Smooth muscle cell (in vitro differentiated cells): ENCODE measurements around the gene WDR33. TPM values are rescaled to one million over a fixed set of nuclear protein-coding genes. Genes with fewer than 3 reads are reported as not detected.

Experiments
- DNase-seq: peaks from one replicate; lab custom pipeline; 2025; ENCODE audit not compliant: unreplicated experiment; lab: John Stamatoyannopoulos, UW
- H2AFZ ChIP-seq: fragments of 200-600 bp; sonication (generic); 2 replicates; pipeline ENCODE4 v1.6.0; 2016; ENCODE audit warnings: antibody characterized with exemption, low read depth, mild to moderate bottlenecking
- H3F3A ChIP-seq: fragments of 200-600 bp; sonication (generic); 2 replicates; pipeline ENCODE4 v1.6.0; 2017; ENCODE audit warnings: antibody characterized with exemption, low read depth
- H3K27ac ChIP-seq: fragments of 200-600 bp; sonication (generic); 2 replicates; pipeline ENCODE4 v1.5.1; 2016; ENCODE audit warnings: low read depth, mild to moderate bottlenecking
- H3K27me3 ChIP-seq: fragments of 200-600 bp; sonication (generic); 2 replicates; pipeline ENCODE4 v1.6.1; 2016; ENCODE audit warnings: low read depth, mild to moderate bottlenecking
- H3K36me3 ChIP-seq: fragments of 200-600 bp; sonication (generic); 2 replicates; pipeline ENCODE4 v1.5.1; 2016; ENCODE audit warnings: low read depth
- H3K4me1 ChIP-seq: fragments of 200-600 bp; sonication (generic); 2 replicates; pipeline ENCODE4 v1.5.1; 2016; ENCODE audit warnings: low read depth
- H3K4me2 ChIP-seq: fragments of 200-600 bp; sonication (generic); 2 replicates; pipeline ENCODE4 v1.6.0; 2016; ENCODE audit warnings: mild to moderate bottlenecking
- H3K4me3 ChIP-seq: fragments of 200-600 bp; sonication (generic); 2 replicates; pipeline ENCODE4 v1.5.1; 2016; ENCODE audit warnings: mild to moderate bottlenecking
- H3K79me2 ChIP-seq: fragments of 200-600 bp; sonication (generic); 2 replicates; pipeline ENCODE4 v1.6.0; 2016; ENCODE audit warnings: low read depth, mild to moderate bottlenecking
- H3K9ac ChIP-seq: fragments of 200-600 bp; sonication (generic); 2 replicates; pipeline ENCODE4 v1.6.0; 2016; ENCODE audit warnings: low read depth
- H3K9me3 ChIP-seq: fragments of 200-600 bp; sonication (generic); replicated peaks from 2 replicates; pipeline ENCODE4 v1.5.1; 2016; ENCODE audit warnings: low read depth
- H4K20me1 ChIP-seq: fragments of 200-600 bp; sonication (generic); 2 replicates; pipeline ENCODE4 v1.6.0; 2016; ENCODE audit warnings: low read depth
- CTCF ChIP-seq: fragments of 200-600 bp; sonication (generic); IDR thresholded peaks from 2 replicates; pipeline ENCODE4 v1.5.1; 2017; ENCODE audit warnings: borderline replicate concordance, mild to moderate bottlenecking, antibody characterized with exemption; ENCODE audit not compliant: insufficient read depth, poor library complexity, severe bottlenecking
- WGBS: methylation state at CpG from one replicate; pipeline ENCODE4 v1.1.7; 2016; ENCODE audit warnings: low lambda C conversion rate; 5-methylcytosine and 5-hydroxymethylcytosine counted together
- polyA plus RNA-seq: library from polyadenylated mRNA; unstranded; fragments of >200 nt; fragmentation: Nextera tagmentation; extraction: Ambion mirVana; gene quantifications from 2 replicates; pipeline ENCODE4 v1.2.1, GENCODE V29; 2016
- total RNA-seq: library from RNA; depleted of rRNA; stranded (reverse); fragments of >200 nt; gene quantifications from 2 replicates; pipeline ENCODE4 v1.2.3, GENCODE V29; 2014

The WDR33 gene
- total and polyA plus RNA-seq, 2 experiments from 2014 or later = 30.4 to 43.3 TPM

GRCh38 chr2:127670055-127670956, 140.7 kb downstream of the WDR33 start:
- Histone ChIP-seq H3K4me1 (no peaks in the 10 kb centered on the region), H3K36me3 (no peaks in the 10 kb centered on the region), H3K4me2 (no peak overlapping the region), H3K4me3 (no peak overlapping the region), H3K27ac (no peak overlapping the region), H3K79me2 (peaks cover 28% of the 10 kb centered on the region), H3F3A (peaks cover 4% of the 10 kb centered on the region), H3K9me3 (no peaks in the 10 kb centered on the region), H2AFZ (no peak overlapping the region), H3K27me3 (peaks cover 6% of the 10 kb centered on the region), H3K9ac (no peak overlapping the region), H4K20me1 (peaks cover 33% of the 10 kb centered on the region)
- no peak for TF ChIP-seq CTCF
- DNase-seq = no peak
- WGBS = 95% methylated on average over 10 of the region's 10 CpGs

- no peak for DNase-seq
- peaks cover 41% of the 10 kb centered on the region for H4K20me1 ChIP-seq
- H3K4me3 ChIP-seq = no peak overlapping the region
- no peak overlapping the region for H3K27ac ChIP-seq
- 94% methylated on average over 7 of the region's 7 CpGs for WGBS
- H3K79me2 ChIP-seq = peaks cover 33% of the 10 kb centered on the region
- H3K27me3 ChIP-seq = peaks cover 16% of the 10 kb centered on the region
- no peaks in the 10 kb centered on the region for H3K36me3 ChIP-seq
- no peaks in the 10 kb centered on the region for H3K9me3 ChIP-seq
- H3K9ac ChIP-seq = no peak overlapping the region
- H3K4me1 ChIP-seq = no peaks in the 10 kb centered on the region
- no peak for TF ChIP-seq CTCF
- peaks cover under 1% of the 10 kb centered on the region for H3F3A ChIP-seq
- no peak overlapping the region for H2AFZ ChIP-seq
- H3K4me2 ChIP-seq = no peak overlapping the region
These were observed 141.9 kb downstream of the WDR33 start for GRCh38 chr2:127669056-127669455.

DNA sequence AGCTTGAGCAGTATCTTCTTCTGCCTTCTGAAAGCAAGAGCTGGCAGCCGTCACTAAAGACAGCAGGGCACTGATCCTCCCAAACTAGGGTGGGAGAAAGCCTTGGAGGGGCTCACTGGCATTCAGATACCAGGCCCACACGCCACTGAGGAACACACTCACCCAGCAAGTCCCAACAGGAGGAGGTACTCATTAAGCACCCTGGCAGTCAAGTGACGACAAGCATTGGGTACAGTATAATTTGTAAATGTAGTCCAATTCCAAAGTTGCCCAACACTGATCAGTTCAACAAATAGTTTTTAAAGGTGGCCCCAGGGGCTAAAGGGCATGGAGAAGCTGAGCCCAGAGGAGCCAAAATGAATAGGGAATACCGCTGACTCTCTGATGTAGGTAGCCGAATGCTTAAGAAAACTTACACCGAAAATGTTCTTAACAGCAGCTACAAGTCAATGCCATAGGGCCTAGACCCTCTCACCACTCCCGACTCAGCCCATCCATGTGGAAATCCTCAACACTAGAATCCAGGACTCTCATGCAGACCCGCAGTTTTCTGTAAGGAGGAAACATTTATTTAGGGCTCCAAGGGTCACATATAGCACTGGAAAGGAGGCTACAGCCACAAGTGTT, 145.6 kb downstream of the WDR33 start:
- peaks cover 2% of the 10 kb centered on the region for H3K4me1 ChIP-seq
- peaks cover 33% of the 10 kb centered on the region for H3K79me2 ChIP-seq
- peaks cover 71% of the 10 kb centered on the region for H4K20me1 ChIP-seq
- H3K4me3 ChIP-seq = no peak overlapping the region
- no peak overlapping the region for H3K4me2 ChIP-seq
- peaks cover 16% of the 10 kb centered on the region for H3K27me3 ChIP-seq
- H3F3A ChIP-seq = no peaks in the 10 kb centered on the region
- no peaks in the 10 kb centered on the region for H3K36me3 ChIP-seq
- DNase-seq = no peak
- H2AFZ ChIP-seq = no peak overlapping the region
- no peak for TF ChIP-seq CTCF
- WGBS = 97% methylated on average over 8 of the region's 8 CpGs
- no peak overlapping the region for H3K27ac ChIP-seq
- H3K9me3 ChIP-seq = no peaks in the 10 kb centered on the region
- no peak overlapping the region for H3K9ac ChIP-seq
